HCT116 (cell line): Measurements from ENCODE around the gene GRIK3. TPM values are rescaled to one million over a fixed set of nuclear protein-coding genes. Genes with fewer than 3 reads are reported as not detected.

Experiments
- ATAC-seq: fragments of 200-7000 bp; cut with Tn5 transposase; 2 replicates; pipeline ENCODE4 v1.9.1; 2020; ENCODE audit warnings: mild to moderate bottlenecking, moderate library complexity
- BruUV-seq: library from RNA; stranded (reverse); fragments of 400-500 nt; replicated peaks from 2 replicates; lab custom pipeline; 2021; lab: Mats Ljungman, UMichigan
- CTCF ChIA-PET: fragments of 300-600 bp; sonication (Branson Sonifier 250); formaldehyde crosslinking; loops from one replicate; lab custom pipeline; 2021; ENCODE audit warnings: antibody characterized with exemption; lab: Charles Lee
- POLR2A ChIA-PET: fragments of 300-600, 350-600 bp; sonication (Branson Sonifier 250); formaldehyde crosslinking; loops from one replicate; lab custom pipeline; 2021; ENCODE audit warnings: antibody characterized with exemption; lab: Charles Lee
- RAD21 ChIA-PET, 2 experiments: fragments of 300-600 bp; sonication (Branson Sonifier 250); formaldehyde crosslinking; loops; one replicate each; lab custom pipeline; 2023; ENCODE audit warnings: low total read pairs in 2 of 2; ENCODE audit not compliant: uncharacterized antibody in 2 of 2, unreplicated experiment in 2 of 2, low non-redundant PET in 1 of 2; lab: Charles Lee
- DNase-seq: peaks from one replicate; pipeline ENCODE4 v3.0.0-alpha.2; 2010; ENCODE audit warnings: low read depth, low spot score
- H2AFZ ChIP-seq: fragments of 200-600 bp; shearing (Covaris generic), sonication (generic); 2 replicates; pipeline ENCODE4 v1.6.1; 2017; ENCODE audit warnings: low read depth, mixed run types, mixed read lengths, antibody characterized with exemption, low read length; ENCODE audit not compliant: poor library complexity, severe bottlenecking
- H3K27ac ChIP-seq: 2 replicates; pipeline ENCODE4 v1.5.1; 2012; ENCODE audit warnings: low read depth, low read length
- H3K27me3 ChIP-seq: fragments of 200-600 bp; sonication (generic); 2 replicates; pipeline ENCODE4 v1.6.1; 2016; ENCODE audit warnings: mixed run types, low read length, mixed read lengths; ENCODE audit not compliant: insufficient read depth
- H3K36me3 ChIP-seq, 2 experiments: fragments of 200-500 bp in 1 of 2; fragments of 200-600 bp in 1 of 2; sonication (Bioruptor generic) in 1 of 2; sonication (generic) in 1 of 2; 2 replicates each; pipeline versions ENCODE4 v1.5.1 to v1.6.1; 2014 to 2016; ENCODE audit warnings: low read length in 2 of 2, inconsistent platforms in 1 of 2, mixed read lengths in 1 of 2, mixed run types in 1 of 2; ENCODE audit not compliant: insufficient read depth in 2 of 2, control insufficient read depth in 1 of 2
- H3K4me1 ChIP-seq, 2 experiments: fragments of 200-600 bp in 1 of 2; sonication (generic) in 1 of 2; 2 replicates each; pipeline versions ENCODE4 v1.5.1 to v1.6.1; 2012 to 2017; ENCODE audit warnings: low read length in 2 of 2, inconsistent platforms in 1 of 2, mild to moderate bottlenecking in 1 of 2, mixed read lengths in 1 of 2, mixed run types in 1 of 2, moderate library complexity in 1 of 2; ENCODE audit not compliant: insufficient read depth in 2 of 2, control insufficient read depth in 1 of 2
- H3K4me2 ChIP-seq: fragments of 200-600 bp; sonication (generic); 2 replicates; pipeline ENCODE4 v1.6.1; 2017; ENCODE audit warnings: mixed run types, low read length, mixed read lengths
- H3K4me3 ChIP-seq, 2 experiments: fragments of 200-600 bp in 1 of 2; sonication (generic) in 1 of 2; replicated peaks in 1 of 2; 2 replicates each; pipeline ENCODE4 v1.5.1; 2011 to 2016; ENCODE audit warnings: low read length in 2 of 2, control low read depth in 1 of 2, low read depth in 1 of 2, mild to moderate bottlenecking in 1 of 2, mixed read lengths in 1 of 2, mixed run types in 1 of 2
- H3K79me2 ChIP-seq: fragments of 200-600 bp; sonication (generic); 2 replicates; pipeline ENCODE4 v1.6.1; 2017; ENCODE audit warnings: mild to moderate bottlenecking, mixed run types, low read length, moderate library complexity, mixed read lengths; ENCODE audit not compliant: insufficient read depth
- H3K9ac ChIP-seq: fragments of 200-600 bp; sonication (generic); 2 replicates; pipeline ENCODE4 v1.6.1; 2016; ENCODE audit warnings: low read length, mixed read lengths
- H3K9me2 ChIP-seq: fragments of 200-600 bp; sonication (generic), shearing (Covaris generic); 2 replicates; pipeline ENCODE4 v1.6.1; 2017; ENCODE audit warnings: mixed run types, mild to moderate bottlenecking, moderate library complexity; ENCODE audit not compliant: insufficient read depth
- H3K9me3 ChIP-seq, 2 experiments: fragments of 200-500 bp in 1 of 2; fragments of 200-600 bp in 1 of 2; sonication (Bioruptor generic) in 1 of 2; sonication (generic) in 1 of 2; 2 replicates each; pipeline ENCODE4 v1.6.1; 2014 to 2017; ENCODE audit warnings: low read length in 2 of 2, mixed read lengths in 2 of 2, inconsistent platforms in 1 of 2, low read depth in 1 of 2, mild to moderate bottlenecking in 1 of 2, mixed run types in 1 of 2, moderate library complexity in 1 of 2; ENCODE audit not compliant: control insufficient read depth in 1 of 2, insufficient read depth in 1 of 2
- H4K20me1 ChIP-seq: fragments of 200-600 bp; sonication (generic), shearing (Covaris generic); 2 replicates; pipeline ENCODE4 v1.6.1; 2017; ENCODE audit warnings: mixed run types, mild to moderate bottlenecking, moderate library complexity; ENCODE audit not compliant: insufficient read depth
- CBX3 ChIP-seq: IDR thresholded peaks from 2 replicates; pipeline ENCODE4 v1.6.1; 2012; ENCODE audit warnings: low read depth
- EGR1 ChIP-seq: IDR thresholded peaks from 2 replicates; pipeline ENCODE4 v1.6.1; 2012; ENCODE audit warnings: low read depth
- EZH2 ChIP-seq: fragments of 200-600 bp; sonication (generic); IDR thresholded peaks from 2 replicates; pipeline ENCODE4 v1.6.1; 2017; ENCODE audit warnings: antibody characterized with exemption, mixed run types
- EZH2phosphoT487 ChIP-seq: fragments of 200-600 bp; IDR thresholded peaks from 2 replicates; pipeline ENCODE4 v1.6.1; 2018; ENCODE audit warnings: antibody characterized with exemption, borderline replicate concordance
- FOSL1 ChIP-seq: IDR thresholded peaks from 2 replicates; pipeline ENCODE4 v1.6.1; 2012; ENCODE audit warnings: low read depth
- JUND ChIP-seq: IDR thresholded peaks from 2 replicates; pipeline ENCODE4 v1.6.1; 2012
- POLR2A ChIP-seq: IDR thresholded peaks from 2 replicates; pipeline ENCODE4 v1.7.0; 2011; ENCODE audit warnings: borderline replicate concordance; ENCODE audit not compliant: insufficient read depth, insufficient read length; ENCODE audit errors: extremely low read depth
- SIN3A ChIP-seq: IDR thresholded peaks from 2 replicates; pipeline ENCODE4 v1.6.1; 2012; ENCODE audit warnings: low read depth
- SP1 ChIP-seq: IDR thresholded peaks from 2 replicates; pipeline ENCODE4 v1.6.1; 2012; ENCODE audit warnings: low read depth
- TCF7L2 ChIP-seq: IDR thresholded peaks from 2 replicates; pipeline ENCODE4 v1.7.0; 2011; ENCODE audit warnings: borderline replicate concordance, inconsistent platforms; ENCODE audit not compliant: insufficient read depth, insufficient read length; ENCODE audit errors: extremely low read depth
- ZFX ChIP-seq: fragments of 450-650 bp; IDR thresholded peaks from 2 replicates; pipeline ENCODE4 v1.6.1; 2017
- intact Hi-C: fragments of 100-400 bp; cut with micrococcal nuclease; formaldehyde crosslinking; loops from 2 replicates; pipeline ENCODE4 v1.10.0; 2022
- total RNA-seq: library from RNA; stranded (reverse); gene quantifications from one replicate; pipeline ENCODE4 v1.2.1, GENCODE V29; 2021; ENCODE audit not compliant: unreplicated experiment
- TF ChIP-seq, protein P1 (sequence below): IDR thresholded peaks from 2 replicates; pipeline ENCODE4 v1.6.1; 2012; ENCODE audit warnings: low read depth

The GRIK3 gene
- total RNA-seq, 1 experiment from 2014 or later: not detected

DNA sequence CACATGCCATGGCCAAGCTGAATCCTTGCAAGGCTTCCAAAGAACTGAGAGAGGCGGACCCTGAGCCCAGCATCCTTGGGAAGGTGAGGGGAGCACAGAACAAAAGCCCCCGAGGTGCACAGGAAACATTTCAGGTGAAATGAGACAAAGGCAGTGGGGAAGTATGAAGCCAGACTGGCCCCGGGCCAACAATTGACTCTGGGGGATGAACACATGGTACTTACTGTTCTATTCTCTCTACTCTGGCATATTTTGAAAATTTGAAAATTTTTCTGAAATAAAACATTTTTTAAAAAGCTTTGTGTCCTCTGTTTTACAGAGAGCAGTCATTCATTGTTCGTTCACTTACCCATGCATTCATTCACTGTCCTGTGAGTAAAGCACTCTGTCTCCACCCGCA, 77.7 kb downstream of the GRIK3 start:
- DNase-seq: no peak
- H3K4me1 ChIP-seq: no peaks in the 10 kb centered on the region
- H3K9me3 ChIP-seq: no peaks in the 10 kb centered on the region
- H4K20me1 ChIP-seq: no peaks in the 10 kb centered on the region
- no peak overlapping the region for H2AFZ ChIP-seq
- BruUV-seq: no TSS peak
- no peak for ATAC-seq
- TF ChIP-seq TCF7L2: no peak
- no peak for TF ChIP-seq CBX3
- TF ChIP-seq FOSL1: no peak
- no peak for TF ChIP-seq SP1
- TF ChIP-seq, protein P1, sequence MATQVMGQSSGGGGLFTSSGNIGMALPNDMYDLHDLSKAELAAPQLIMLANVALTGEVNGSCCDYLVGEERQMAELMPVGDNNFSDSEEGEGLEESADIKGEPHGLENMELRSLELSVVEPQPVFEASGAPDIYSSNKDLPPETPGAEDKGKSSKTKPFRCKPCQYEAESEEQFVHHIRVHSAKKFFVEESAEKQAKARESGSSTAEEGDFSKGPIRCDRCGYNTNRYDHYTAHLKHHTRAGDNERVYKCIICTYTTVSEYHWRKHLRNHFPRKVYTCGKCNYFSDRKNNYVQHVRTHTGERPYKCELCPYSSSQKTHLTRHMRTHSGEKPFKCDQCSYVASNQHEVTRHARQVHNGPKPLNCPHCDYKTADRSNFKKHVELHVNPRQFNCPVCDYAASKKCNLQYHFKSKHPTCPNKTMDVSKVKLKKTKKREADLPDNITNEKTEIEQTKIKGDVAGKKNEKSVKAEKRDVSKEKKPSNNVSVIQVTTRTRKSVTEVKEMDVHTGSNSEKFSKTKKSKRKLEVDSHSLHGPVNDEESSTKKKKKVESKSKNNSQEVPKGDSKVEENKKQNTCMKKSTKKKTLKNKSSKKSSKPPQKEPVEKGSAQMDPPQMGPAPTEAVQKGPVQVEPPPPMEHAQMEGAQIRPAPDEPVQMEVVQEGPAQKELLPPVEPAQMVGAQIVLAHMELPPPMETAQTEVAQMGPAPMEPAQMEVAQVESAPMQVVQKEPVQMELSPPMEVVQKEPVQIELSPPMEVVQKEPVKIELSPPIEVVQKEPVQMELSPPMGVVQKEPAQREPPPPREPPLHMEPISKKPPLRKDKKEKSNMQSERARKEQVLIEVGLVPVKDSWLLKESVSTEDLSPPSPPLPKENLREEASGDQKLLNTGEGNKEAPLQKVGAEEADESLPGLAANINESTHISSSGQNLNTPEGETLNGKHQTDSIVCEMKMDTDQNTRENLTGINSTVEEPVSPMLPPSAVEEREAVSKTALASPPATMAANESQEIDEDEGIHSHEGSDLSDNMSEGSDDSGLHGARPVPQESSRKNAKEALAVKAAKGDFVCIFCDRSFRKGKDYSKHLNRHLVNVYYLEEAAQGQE: no peak
- no peak for TF ChIP-seq POLR2A
- TF ChIP-seq EZH2: no peak
- TF ChIP-seq EGR1: no peak
- no peak for TF ChIP-seq SIN3A
- TF ChIP-seq JUND: no peak
- no peak for TF ChIP-seq EZH2phosphoT487
- no peak for TF ChIP-seq ZFX
- H3K4me2 ChIP-seq: no peak overlapping the region
- POLR2A ChIA-PET: no interaction called here
- H3K27me3 ChIP-seq: peaks cover 19% of the 10 kb centered on the region; the same call in 1 of the 2 replicates
- no peaks in the 10 kb centered on the region for H3K79me2 ChIP-seq
- no peaks in the 10 kb centered on the region for H3K9me2 ChIP-seq
- H3K9ac ChIP-seq: no peak overlapping the region
- H3K4me3 ChIP-seq: no peak overlapping the region
- intact Hi-C loops: no loop called here
- RAD21 ChIA-PET: no interaction called here
- no peak overlapping the region for H3K27ac ChIP-seq
- H3K36me3 ChIP-seq: no peaks in the 10 kb centered on the region
- CTCF ChIA-PET: no interaction called here
